Spleen (tissue), 11 donors: ENCODE measurements around the gene REG1B. TPM values are rescaled to one million over a fixed set of nuclear protein-coding genes. Genes with fewer than 3 reads are reported as not detected.

Experiments
- DNase-seq: peaks from one replicate; pipeline ENCODE4 v3.0.0-alpha.2; 2020
- H3K27ac ChIP-seq, 8 donors: fragments of 200-600 bp; sonication (generic) in 7 of 8; 1 replicate in 4 of 8; 2 replicates in 4 of 8; pipeline versions ENCODE4 v1.5.0 to v1.8.0; 2016 to 2021; ENCODE audit warnings: inconsistent platforms in 4 of 8, mild to moderate bottlenecking in 4 of 8, moderate library complexity in 1 of 8
- H3K27me3 ChIP-seq, 7 donors: fragments of 200-600 bp; sonication (generic) in 6 of 7; replicated peaks in 1 of 7; 1 replicate in 4 of 7; 2 replicates in 3 of 7; pipeline versions ENCODE4 v1.5.0 to v1.8.0; 2016 to 2021; ENCODE audit warnings: inconsistent platforms in 3 of 7, mild to moderate bottlenecking in 1 of 7
- H3K36me3 ChIP-seq, 6 donors: fragments of 200-600 bp; sonication (generic) in 5 of 6; 1 replicate in 4 of 6; 2 replicates in 2 of 6; pipeline versions ENCODE4 v1.5.0 to v1.8.0; 2016 to 2021; ENCODE audit warnings: inconsistent platforms in 2 of 6
- H3K4me1 ChIP-seq, 6 donors: fragments of 200-600 bp; sonication (generic) in 5 of 6; 1 replicate in 3 of 6; 2 replicates in 3 of 6; pipeline versions ENCODE4 v1.5.0 to v1.8.0; 2016 to 2021; ENCODE audit warnings: inconsistent platforms in 3 of 6
- H3K4me3 ChIP-seq, 8 donors: fragments of 200-600 bp; sonication (generic) in 7 of 8; 1 replicate in 4 of 8; 2 replicates in 4 of 8; pipeline versions ENCODE4 v1.5.0 to v1.8.0; 2016 to 2021; ENCODE audit warnings: inconsistent platforms in 4 of 8, mild to moderate bottlenecking in 4 of 8, moderate library complexity in 2 of 8
- H3K9me3 ChIP-seq, 8 donors: fragments of 200-600 bp; sonication (generic) in 7 of 8; 1 replicate in 4 of 8; 2 replicates in 4 of 8; pipeline versions ENCODE4 v1.5.0 to v1.8.0; 2016 to 2021; ENCODE audit warnings: inconsistent platforms in 4 of 8
- CTCF ChIP-seq, 11 experiments: fragments of 200-600 bp in 7 of 11; fragments of 450-650 bp in 4 of 11; sonication (generic) in 4 of 11; IDR thresholded peaks in 8 of 11; conservative IDR thresholded peaks in 3 of 11; 1 replicate in 7 of 11; 2 replicates in 4 of 11; pipeline versions ENCODE4 v1.4.0 to v1.8.0; 2016 to 2021; ENCODE audit warnings: antibody characterized with exemption in 11 of 11, inconsistent platforms in 4 of 11, mild to moderate bottlenecking in 1 of 11
- POLR2A ChIP-seq, 3 donors: fragments of 450-650 bp; IDR thresholded peaks; one replicate each; pipeline ENCODE4 v1.5.1; 2017; ENCODE audit warnings: antibody characterized with exemption in 3 of 3, mild to moderate bottlenecking in 1 of 3
- POLR2AphosphoS5 ChIP-seq, 3 donors: sonication (generic); formaldehyde crosslinking; IDR thresholded peaks; one replicate each; pipeline ENCODE4 v1.5.1; 2017; ENCODE audit warnings: antibody characterized with exemption in 3 of 3
- WGBS, 5 donors: extraction: QIAGEN DNeasy Blood & Tissue Kit in 3 of 5; methylation state at CpG; one replicate each; pipeline versions ENCODE4 v1.1.5 to v1.1.7; 2013 to 2018; 5-methylcytosine and 5-hydroxymethylcytosine counted together
- intact Hi-C: fragments of 100-400 bp; cut with DNase I; formaldehyde crosslinking; loops from one replicate; pipeline ENCODE4 v1.15.0; 2023; ENCODE audit warnings: low total_unique reads
- polyA plus RNA-seq, 3 donors: library from polyadenylated mRNA; stranded (reverse); fragments of 200-250 nt; gene quantifications; one replicate each; pipeline ENCODE4 v1.2.1, GENCODE V29; 2013
- total RNA-seq, 7 donors: library from RNA; depleted of rRNA in 3 of 7; stranded (reverse); fragments of >200 nt in 3 of 7; fragmentation: NEBNext Ultra II Directional in 4 of 7; extraction: Animal tissue kit (Norgen Biotek cat#: 25700) in 4 of 7; gene quantifications; one replicate each; pipeline versions ENCODE4 v1.1.0 to v1.2.1, GENCODE V29; 2016 to 2021
- donor health status: healthy with polysubstance abuse.
- donor health status: DM: no; HTN: no; CAD: no; lungs with moderate emphysema.
- donor health status: DM: no; HTN: no; CAD: no.
- donor health status: Bipolar disorder and iron deficiency.
- donor health status: healthy.
- donor health status: DM: no; HTN: no; CAD: no.
- donor health status: DM: yes; HTN: yes; CAD: no.

Gene REG1B
- total and polyA plus RNA-seq, 10 donors, result 0.39 to 4.8 (median 0.73) TPM; not detected in 4

- H3K9me3 ChIP-seq, result peaks cover 0 to 45% (median 13%) of the 10 kb centered on the region in 8 donors
- no peaks in the 10 kb centered on the region for H3K36me3 ChIP-seq
- whole genome bisulfite sequencing, 5 donors, result 48 to 61% (median 49%) methylated on average over 5 to 7 of the region's 7 CpGs
- H3K27me3 ChIP-seq, result no peaks in the 10 kb centered on the region
- TF ChIP-seq POLR2A (IDR thresholded peaks at IDR 0.05) (no peak), CTCF (IDR thresholded peaks at IDR 0.05 in 8 of 11, conservative IDR thresholded peaks at IDR 0.05 in 3 of 11) (no peak), POLR2AphosphoS5 (IDR thresholded peaks at IDR 0.05) (no peak)
- H3K27ac ChIP-seq, result no peak overlapping the region
- no peak overlapping the region for H3K4me3 ChIP-seq
- H3K4me1 ChIP-seq, result no peaks in the 10 kb centered on the region
- no peak for DNase-seq
- intact Hi-C loops, result no loop called here
Measured at GRCh38 chr2:79099140-79099686, 11.4 kb upstream of the REG1B start.

- TF ChIP-seq POLR2AphosphoS5 (IDR thresholded peaks at IDR 0.05) (no peak), POLR2A (IDR thresholded peaks at IDR 0.05) (no peak), CTCF (IDR thresholded peaks at IDR 0.05 in 8 of 11, conservative IDR thresholded peaks at IDR 0.05 in 3 of 11) (no peak)
- no peak for DNase-seq
- Histone ChIP-seq H3K9me3 (peaks cover 0 to 54% (median 13%) of the 10 kb centered on the region in 8 donors), H3K4me3 (no peak overlapping the region), H3K4me1 (no peaks in the 10 kb centered on the region), H3K27ac (no peak overlapping the region), H3K27me3 (no peaks in the 10 kb centered on the region), H3K36me3 (no peaks in the 10 kb centered on the region)
- 87 to 98% (median 88%) methylated on average over 6 of the region's 6 CpGs for WGBS, 5 donors
- intact Hi-C loops, result no loop called here
Measured at GRCh38 chr2:79097843-79098242, 10.1 kb upstream of the REG1B start.

GRCh38 chr2:79090693-79091092 is 2.9 kb upstream of the REG1B start:
- intact Hi-C loops, result no loop called here
- no peaks in the 10 kb centered on the region for H3K36me3 ChIP-seq
- TF ChIP-seq POLR2AphosphoS5 (IDR thresholded peaks at IDR 0.05) (no peak), POLR2A (IDR thresholded peaks at IDR 0.05) (no peak), CTCF (IDR thresholded peaks at IDR 0.05 in 8 of 11, conservative IDR thresholded peaks at IDR 0.05 in 3 of 11) (no peak)
- 89 to 93% (median 90%) methylated on average over 4 of the region's 4 CpGs for WGBS, 5 donors
- no peak overlapping the region for H3K27ac ChIP-seq
- no peak overlapping the region for H3K4me3 ChIP-seq
- DNase-seq, result no peak
- peaks cover 0 to 12% (median 0%) of the 10 kb centered on the region in 8 donors for H3K9me3 ChIP-seq
- H3K27me3 ChIP-seq, result no peaks in the 10 kb centered on the region
- no peaks in the 10 kb centered on the region for H3K4me1 ChIP-seq

GRCh38 chr2:79086255-79086654 is 1.5 kb downstream of the REG1B start:
- Histone ChIP-seq H3K4me3 (no peak overlapping the region), H3K36me3 (no peaks in the 10 kb centered on the region), H3K4me1 (no peaks in the 10 kb centered on the region), H3K9me3 (peaks cover 0 to 3% (median 0%) of the 10 kb centered on the region in 8 donors), H3K27me3 (no peaks in the 10 kb centered on the region), H3K27ac (no peak overlapping the region)
- intact Hi-C loops, result no loop called here
- TF ChIP-seq POLR2A (IDR thresholded peaks at IDR 0.05) (no peak), POLR2AphosphoS5 (IDR thresholded peaks at IDR 0.05) (no peak)
- WGBS, 5 donors, result 67 to 83% (median 77%) methylated on average over 4 of the region's 4 CpGs
- no peak for DNase-seq
